Measurements from ENCODE around the gene PLD5. TPM values are rescaled to one million over a fixed set of nuclear protein-coding genes. Genes with fewer than 3 reads are reported as not detected.

The PLD5 gene
- total RNA-seq, 1 donor from 2014 or later, result 1.0 TPM

DNA sequence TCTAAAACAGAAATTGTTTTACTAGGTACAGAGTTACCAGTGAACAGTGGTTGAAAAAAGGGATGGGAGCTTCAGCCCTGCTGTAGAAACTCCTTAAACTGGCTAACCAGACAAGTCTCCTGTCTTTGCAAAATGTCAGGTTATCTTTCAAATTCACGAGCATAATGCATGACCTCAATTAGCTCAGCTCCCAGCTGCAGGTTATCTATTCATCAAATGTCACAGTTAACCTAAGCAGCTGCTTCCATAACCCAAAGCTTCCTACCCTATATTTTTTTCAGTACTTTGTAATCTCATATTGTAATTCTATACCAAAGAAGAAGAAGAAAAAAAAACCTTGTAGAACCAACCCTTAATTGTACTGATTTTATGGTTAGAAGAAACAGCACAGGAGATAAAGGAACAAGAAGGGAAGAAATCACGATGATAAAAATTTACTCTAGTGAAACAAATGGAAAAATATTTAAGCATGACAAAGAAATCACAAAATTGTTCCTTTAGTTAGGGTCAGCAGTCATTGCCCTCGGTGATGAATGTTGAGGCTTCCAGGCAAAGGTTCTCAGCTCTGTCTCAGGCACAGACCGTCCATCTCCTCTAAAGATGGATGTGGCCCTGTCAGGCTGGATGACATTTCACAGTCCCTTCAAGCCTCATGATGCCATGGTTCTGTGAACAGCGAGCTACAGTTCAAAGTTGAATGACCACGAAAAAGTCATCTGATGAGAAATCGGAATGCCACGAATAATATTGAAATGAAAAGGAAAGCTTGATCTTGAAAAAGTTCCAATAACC, 95.9 kb downstream of the PLD5 start:
- H3K36me3 Mint-ChIP-seq (ENCODE audit: insufficient read depth), result no peaks in the 10 kb centered on the region
- no peak overlapping the region for H3K27ac Mint-ChIP-seq
- H3K27me3 Mint-ChIP-seq, result no peaks in the 10 kb centered on the region
- no peaks in the 10 kb centered on the region for H3K9me3 Mint-ChIP-seq (ENCODE audit: low read depth)
- H3K4me1 Mint-ChIP-seq (ENCODE audit: low read depth), result peaks cover 2% of the 10 kb centered on the region
- no peak overlapping the region for H3K4me3 Mint-ChIP-seq (ENCODE audit: low read depth)
- no peak for TF ChIP-seq CTCF (IDR thresholded peaks at IDR 0.05; ENCODE audit: unreplicated experiment)
- DNase-seq (ENCODE audit: low spot score, unreplicated experiment), result no peak

GRCh38 chr1:242427519-242427918, 97.0 kb downstream of the PLD5 start:
- H3K27me3 Mint-ChIP-seq, result no peaks in the 10 kb centered on the region
- H3K9me3 Mint-ChIP-seq (ENCODE audit: low read depth), result no peaks in the 10 kb centered on the region
- TF ChIP-seq CTCF (IDR thresholded peaks at IDR 0.05; ENCODE audit: unreplicated experiment), result no peak
- no peaks in the 10 kb centered on the region for H3K36me3 Mint-ChIP-seq (ENCODE audit: insufficient read depth)
- DNase-seq (ENCODE audit: low spot score, unreplicated experiment), result no peak
- H3K4me1 Mint-ChIP-seq (ENCODE audit: low read depth), result peaks cover 2% of the 10 kb centered on the region
- no peak overlapping the region for H3K4me3 Mint-ChIP-seq (ENCODE audit: low read depth)
- H3K27ac Mint-ChIP-seq, result no peak overlapping the region

DNA sequence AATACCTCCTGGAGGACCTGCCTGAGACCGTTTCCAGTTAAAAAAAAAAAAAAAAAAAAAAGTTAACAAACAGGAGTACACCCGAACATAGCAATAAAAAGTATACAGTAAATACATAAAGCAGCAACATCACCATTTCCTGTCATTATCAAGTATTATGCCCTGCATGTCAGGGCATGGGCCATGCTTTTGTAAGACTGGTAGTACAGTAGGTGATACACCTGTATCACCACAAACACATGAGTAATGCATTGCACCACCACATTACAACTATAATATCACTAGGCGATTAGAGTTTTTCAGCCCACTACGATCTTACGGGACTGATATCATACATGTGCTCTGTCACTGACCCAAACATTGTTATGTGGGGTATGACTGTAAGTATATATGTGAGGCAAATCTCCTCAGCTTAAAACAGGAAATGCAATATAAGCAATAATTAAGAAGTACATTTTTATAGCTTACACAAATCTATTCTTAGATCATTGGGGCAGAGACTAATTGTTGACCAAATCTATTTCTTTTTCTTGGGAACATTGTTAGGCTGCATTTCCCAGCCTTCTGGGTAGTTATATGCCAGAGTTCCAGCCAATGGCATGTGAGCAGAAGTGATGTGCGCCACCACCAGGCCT, 98.1 kb downstream of the PLD5 start:
- H3K27me3 Mint-ChIP-seq, result no peaks in the 10 kb centered on the region
- H3K4me3 Mint-ChIP-seq (ENCODE audit: low read depth), result no peak overlapping the region
- H3K9me3 Mint-ChIP-seq (ENCODE audit: low read depth), result no peaks in the 10 kb centered on the region
- DNase-seq (ENCODE audit: low spot score, unreplicated experiment), result no peak
- H3K27ac Mint-ChIP-seq, result no peak overlapping the region
- H3K4me1 Mint-ChIP-seq (ENCODE audit: low read depth), result peaks cover 2% of the 10 kb centered on the region
- no peak for TF ChIP-seq CTCF (IDR thresholded peaks at IDR 0.05; ENCODE audit: unreplicated experiment)
- no peaks in the 10 kb centered on the region for H3K36me3 Mint-ChIP-seq (ENCODE audit: insufficient read depth)

DNA sequence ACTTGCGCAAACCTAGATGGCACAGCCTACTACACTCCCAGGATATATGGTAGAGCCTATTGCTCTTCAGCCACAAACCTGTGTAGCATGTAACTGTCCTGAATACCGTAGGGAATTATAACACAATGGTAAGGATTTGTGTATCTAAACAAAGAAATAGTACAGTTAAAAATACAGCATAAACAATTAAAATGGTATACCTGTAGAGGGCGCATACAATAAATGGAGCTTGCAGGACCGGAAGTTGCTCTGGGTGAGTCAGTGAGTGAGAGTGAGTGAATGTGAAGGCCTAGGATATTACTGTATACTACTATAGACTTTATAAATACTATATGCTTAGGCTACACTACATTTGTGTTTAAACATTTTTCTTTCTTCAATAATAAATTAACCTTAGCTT, 99.3 kb downstream of the PLD5 start:
- Mint-ChIP-seq H3K27me3 (no peaks in the 10 kb centered on the region), H3K4me3 (ENCODE audit: low read depth) (no peak overlapping the region), H3K9me3 (ENCODE audit: low read depth) (no peaks in the 10 kb centered on the region), H3K27ac (no peak overlapping the region), H3K36me3 (ENCODE audit: insufficient read depth) (no peaks in the 10 kb centered on the region), H3K4me1 (ENCODE audit: low read depth) (peaks cover 2% of the 10 kb centered on the region)
- TF ChIP-seq CTCF (IDR thresholded peaks at IDR 0.05; ENCODE audit: unreplicated experiment), result no peak
- no peak for DNase-seq (ENCODE audit: low spot score, unreplicated experiment)

DNA sequence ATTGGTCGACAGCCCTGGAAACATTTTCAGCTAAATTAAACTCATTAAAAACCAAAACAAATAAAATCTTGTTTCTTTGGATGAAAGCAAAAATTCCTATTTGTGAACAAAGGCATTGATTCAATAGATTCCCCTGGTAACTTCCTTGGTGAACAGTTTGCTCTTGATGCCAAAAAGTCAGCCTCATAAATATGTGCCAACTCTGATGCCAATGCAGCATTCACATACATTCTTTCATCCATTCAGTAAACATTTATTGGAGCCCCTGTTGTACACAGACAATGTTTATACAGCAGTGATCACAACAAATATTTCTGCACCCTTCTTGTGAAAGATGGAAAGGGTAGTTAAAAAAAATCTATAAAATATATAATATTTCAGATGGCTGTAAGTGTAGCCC, 107.8 kb downstream of the PLD5 start:
- H3K9me3 Mint-ChIP-seq (ENCODE audit: low read depth), result peaks cover 3% of the 10 kb centered on the region
- H3K27me3 Mint-ChIP-seq, result no peaks in the 10 kb centered on the region
- H3K27ac Mint-ChIP-seq, result no peak overlapping the region
- no peak for TF ChIP-seq CTCF (IDR thresholded peaks at IDR 0.05; ENCODE audit: unreplicated experiment)
- H3K36me3 Mint-ChIP-seq (ENCODE audit: insufficient read depth), result no peaks in the 10 kb centered on the region
- H3K4me1 Mint-ChIP-seq (ENCODE audit: low read depth), result no peaks in the 10 kb centered on the region
- H3K4me3 Mint-ChIP-seq (ENCODE audit: low read depth), result no peak overlapping the region
- DNase-seq (ENCODE audit: low spot score, unreplicated experiment), result no peak

Measured in progenitor cell of endocrine pancreas (in vitro differentiated cells).